Loucy (cell line): Measurements from ENCODE around the gene TNFSF15.

Experiments
- H2AFZ ChIP-seq: fragments of 200-600 bp; sonication (generic); 2 replicates; pipeline ENCODE4 v1.6.0; 2016; ENCODE audit warnings: antibody characterized with exemption, mild to moderate bottlenecking, low read length, moderate library complexity
- H3F3A ChIP-seq: fragments of 200-600 bp; 2 replicates; pipeline ENCODE4 v1.6.0; 2016; ENCODE audit warnings: antibody characterized with exemption, low read depth, mild to moderate bottlenecking
- H3K27me3 ChIP-seq: fragments of 200-600 bp; sonication (generic); 2 replicates; pipeline ENCODE4 v1.6.1; 2014; ENCODE audit warnings: low read length, mild to moderate bottlenecking; ENCODE audit not compliant: insufficient read depth, poor library complexity, severe bottlenecking
- H3K36me3 ChIP-seq: fragments of 200-600 bp; sonication (generic); 2 replicates; pipeline ENCODE4 v1.6.1; 2016; ENCODE audit warnings: low read length; ENCODE audit not compliant: insufficient read depth
- H3K4me1 ChIP-seq: fragments of 200-600 bp; sonication (generic); 2 replicates; pipeline ENCODE4 v1.5.1; 2014; ENCODE audit warnings: low read length, mild to moderate bottlenecking; ENCODE audit not compliant: insufficient read depth, poor library complexity, severe bottlenecking
- H3K4me2 ChIP-seq: fragments of 200-600 bp; sonication (generic); 2 replicates; pipeline ENCODE4 v1.6.0; 2014; ENCODE audit warnings: antibody characterized with exemption, low read length, low read depth, mild to moderate bottlenecking; ENCODE audit not compliant: poor library complexity, severe bottlenecking
- H3K4me3 ChIP-seq: fragments of 200-600 bp; sonication (generic); 2 replicates; pipeline ENCODE4 v1.5.1; 2014; ENCODE audit warnings: low read length, mild to moderate bottlenecking, mixed read lengths; ENCODE audit not compliant: poor library complexity, severe bottlenecking
- H3K79me2 ChIP-seq: fragments of 200-600 bp; sonication (generic); 2 replicates; pipeline ENCODE4 v1.6.1; 2014; ENCODE audit warnings: low read length; ENCODE audit not compliant: insufficient read depth
- H3K9ac ChIP-seq: fragments of 200-600 bp; sonication (generic); 2 replicates; pipeline ENCODE4 v1.6.0; 2014; ENCODE audit warnings: mild to moderate bottlenecking, low read depth, low read length, moderate library complexity; ENCODE audit not compliant: poor library complexity, severe bottlenecking
- H3K9me2 ChIP-seq: fragments of 200-600 bp; sonication (generic); replicated peaks from 2 replicates; pipeline ENCODE4 v1.6.1; 2016; ENCODE audit warnings: low read depth, low read length, mixed read lengths
- H3K9me3 ChIP-seq: fragments of 200-600 bp; sonication (generic); 2 replicates; pipeline ENCODE4 v1.6.1; 2014; ENCODE audit warnings: mild to moderate bottlenecking, antibody characterized with exemption, low read length, low read depth; ENCODE audit not compliant: insufficient read depth
- H4K20me1 ChIP-seq: fragments of 200-600 bp; sonication (generic); 2 replicates; pipeline ENCODE4 v1.6.0; 2014; ENCODE audit warnings: antibody characterized with exemption, low read length, mild to moderate bottlenecking; ENCODE audit not compliant: insufficient read depth, poor library complexity, severe bottlenecking
- EZH2phosphoT487 ChIP-seq: fragments of 200-600 bp; IDR thresholded peaks from 2 replicates; pipeline ENCODE4 v1.6.1; 2018; ENCODE audit warnings: antibody characterized with exemption, mild to moderate bottlenecking, moderate library complexity, borderline replicate concordance
- TF ChIP-seq, protein P1 (sequence below): fragments of 200-600 bp; sonication (generic); conservative IDR thresholded peaks from 2 replicates; pipeline ENCODE4 v1.5.1; 2014; ENCODE audit warnings: mild to moderate bottlenecking, antibody characterized with exemption, low read length

The TNFSF15 gene

DNA sequence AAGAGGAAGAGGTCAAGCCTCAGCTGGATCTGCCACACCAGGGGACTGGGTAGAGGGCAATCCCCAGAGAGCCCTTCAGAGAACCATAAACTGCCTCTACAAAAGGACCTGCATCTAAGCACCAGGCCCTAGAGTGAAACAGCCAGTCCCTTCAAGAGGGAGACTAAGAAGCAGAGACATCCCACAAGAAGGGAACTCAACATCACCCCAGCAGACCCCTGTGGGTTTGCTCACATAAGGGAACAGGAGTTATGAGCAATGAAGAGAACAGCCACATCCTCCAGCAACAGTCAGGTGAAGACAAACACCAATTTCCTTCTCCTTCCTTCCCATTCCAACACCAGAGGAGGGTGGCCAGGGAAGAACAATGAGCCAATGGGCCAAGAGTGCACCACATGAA, 48.9 kb downstream of the TNFSF15 start:
- no peaks in the 10 kb centered on the region for H3K79me2 ChIP-seq
- H3K27me3 ChIP-seq = no peaks in the 10 kb centered on the region
- H3K4me1 ChIP-seq = peaks cover 15% of the 10 kb centered on the region
- no peaks in the 10 kb centered on the region for H3K9me2 ChIP-seq
- no peak overlapping the region for H2AFZ ChIP-seq
- H4K20me1 ChIP-seq = no peaks in the 10 kb centered on the region
- H3K4me2 ChIP-seq = no peak overlapping the region
- no peak overlapping the region for H3K9ac ChIP-seq
- no peak overlapping the region for H3K4me3 ChIP-seq
- no peaks in the 10 kb centered on the region for H3K9me3 ChIP-seq
- H3K36me3 ChIP-seq = no peaks in the 10 kb centered on the region
- H3F3A ChIP-seq = no peaks in the 10 kb centered on the region
- TF ChIP-seq EZH2phosphoT487 = no peak
- TF ChIP-seq, protein P1, sequence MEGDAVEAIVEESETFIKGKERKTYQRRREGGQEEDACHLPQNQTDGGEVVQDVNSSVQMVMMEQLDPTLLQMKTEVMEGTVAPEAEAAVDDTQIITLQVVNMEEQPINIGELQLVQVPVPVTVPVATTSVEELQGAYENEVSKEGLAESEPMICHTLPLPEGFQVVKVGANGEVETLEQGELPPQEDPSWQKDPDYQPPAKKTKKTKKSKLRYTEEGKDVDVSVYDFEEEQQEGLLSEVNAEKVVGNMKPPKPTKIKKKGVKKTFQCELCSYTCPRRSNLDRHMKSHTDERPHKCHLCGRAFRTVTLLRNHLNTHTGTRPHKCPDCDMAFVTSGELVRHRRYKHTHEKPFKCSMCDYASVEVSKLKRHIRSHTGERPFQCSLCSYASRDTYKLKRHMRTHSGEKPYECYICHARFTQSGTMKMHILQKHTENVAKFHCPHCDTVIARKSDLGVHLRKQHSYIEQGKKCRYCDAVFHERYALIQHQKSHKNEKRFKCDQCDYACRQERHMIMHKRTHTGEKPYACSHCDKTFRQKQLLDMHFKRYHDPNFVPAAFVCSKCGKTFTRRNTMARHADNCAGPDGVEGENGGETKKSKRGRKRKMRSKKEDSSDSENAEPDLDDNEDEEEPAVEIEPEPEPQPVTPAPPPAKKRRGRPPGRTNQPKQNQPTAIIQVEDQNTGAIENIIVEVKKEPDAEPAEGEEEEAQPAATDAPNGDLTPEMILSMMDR = no peak

DNA sequence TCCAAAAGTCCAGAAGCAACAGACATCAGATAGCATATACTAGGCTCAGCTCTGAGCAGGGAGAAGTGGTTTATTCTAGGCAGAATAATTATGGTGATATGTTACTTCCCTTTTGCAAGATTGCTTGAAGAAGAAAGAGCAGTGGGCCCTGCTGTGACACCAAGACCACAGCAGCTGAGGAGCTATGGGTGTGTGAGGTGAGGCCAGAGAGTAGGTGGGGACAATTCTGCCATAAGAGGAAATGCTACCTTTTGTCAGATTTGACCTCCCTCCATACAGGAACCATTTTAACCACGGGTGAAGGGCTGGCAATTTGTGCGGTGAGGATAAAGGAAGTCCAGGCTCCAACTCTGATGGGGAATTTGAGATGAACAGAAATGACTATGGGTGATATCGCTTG, 51.3 kb downstream of the TNFSF15 start:
- Histone ChIP-seq H3F3A (no peaks in the 10 kb centered on the region), H3K4me1 (peaks cover 15% of the 10 kb centered on the region)
- TF ChIP-seq, protein P1 = no peak
- TF ChIP-seq EZH2phosphoT487 = no peak

DNA sequence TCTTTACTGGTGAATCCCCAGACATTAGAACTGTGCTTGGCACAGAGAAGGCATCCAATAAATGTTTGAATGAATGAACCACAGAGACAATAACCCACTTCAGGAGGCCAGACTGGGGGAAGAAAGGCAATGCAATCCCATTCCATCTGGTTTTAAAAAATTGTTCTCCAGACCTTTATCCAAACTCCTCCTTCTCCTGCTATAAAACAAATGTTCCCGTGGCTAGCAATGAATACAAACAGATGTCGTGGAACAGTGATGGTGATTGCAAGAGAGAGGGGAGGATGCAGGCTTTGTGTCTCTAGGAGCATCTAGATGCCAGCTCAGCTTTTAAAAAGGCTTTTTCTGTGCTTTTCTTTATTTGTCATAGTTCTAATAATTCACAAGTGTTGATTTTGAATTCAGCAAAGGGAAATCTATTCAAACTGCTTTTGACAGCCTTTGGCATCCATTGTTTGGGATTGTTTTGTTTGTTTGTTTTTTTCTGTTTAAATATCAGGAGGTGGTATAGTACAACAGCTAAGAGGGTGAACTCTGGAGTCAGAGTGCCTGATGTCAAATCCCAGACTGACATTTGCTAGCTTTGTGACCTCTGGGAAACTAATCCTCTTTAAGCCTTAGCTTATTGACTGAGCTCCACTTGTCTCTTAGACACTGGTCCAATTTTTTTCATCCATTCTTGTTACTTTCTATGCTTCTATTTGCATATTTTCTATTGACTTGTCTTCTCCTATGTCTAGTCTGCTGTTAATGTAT, 59.1 kb downstream of the TNFSF15 start:
- H3K9me2 ChIP-seq = no peaks in the 10 kb centered on the region
- TF ChIP-seq, protein P1 = no peak
- TF ChIP-seq EZH2phosphoT487 = no peak
- H3K36me3 ChIP-seq = no peaks in the 10 kb centered on the region
- no peak overlapping the region for H3K9ac ChIP-seq
- no peaks in the 10 kb centered on the region for H3K79me2 ChIP-seq
- no peak overlapping the region for H2AFZ ChIP-seq
- no peaks in the 10 kb centered on the region for H3K9me3 ChIP-seq
- no peak overlapping the region for H3K4me2 ChIP-seq
- no peaks in the 10 kb centered on the region for H3K4me1 ChIP-seq
- H3F3A ChIP-seq = no peaks in the 10 kb centered on the region
- no peak overlapping the region for H3K4me3 ChIP-seq
- H4K20me1 ChIP-seq = no peaks in the 10 kb centered on the region
- H3K27me3 ChIP-seq = no peaks in the 10 kb centered on the region

More for the DNA sequence above, 51.3 kb downstream of the TNFSF15 start:
- Histone ChIP-seq H3K36me3 (no peaks in the 10 kb centered on the region), H3K27me3 (no peaks in the 10 kb centered on the region), H3K9me2 (no peaks in the 10 kb centered on the region), H4K20me1 (no peaks in the 10 kb centered on the region), H3K9ac (no peak overlapping the region), H3K9me3 (no peaks in the 10 kb centered on the region), H3K79me2 (no peaks in the 10 kb centered on the region), H2AFZ (no peak overlapping the region; the same call in 1 of the 2 replicates), H3K4me3 (no peak overlapping the region), H3K4me2 (no peak overlapping the region)
